ENCODE results near the gene PTH1R.

DNA sequence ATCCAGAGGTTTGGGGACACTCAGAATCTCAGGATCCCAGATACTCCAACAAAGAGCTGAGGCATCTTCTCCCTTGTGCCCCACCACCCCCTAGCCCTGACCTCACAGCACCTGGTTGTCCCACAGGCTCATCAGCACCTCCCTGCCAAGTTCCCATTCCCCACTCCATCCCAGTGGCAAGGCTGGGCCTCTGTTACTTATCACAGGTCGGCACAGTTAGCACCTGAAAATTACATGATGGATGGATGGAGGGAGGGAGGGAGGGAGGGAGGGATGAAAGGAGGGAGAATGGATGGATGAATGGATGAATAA is 27.1 kb upstream of the PTH1R start:
- TF ChIP-seq LEF1 (IDR thresholded peaks at IDR 0.05; ENCODE audit: borderline replicate concordance) (no peak), SUZ12 (IDR thresholded peaks at IDR 0.05) (no peak), FOXA1 (IDR thresholded peaks at IDR 0.05) (no peak), SP1 (IDR thresholded peaks at IDR 0.05) (no peak), BHLHE40 (IDR thresholded peaks at IDR 0.05; ENCODE audit: borderline replicate concordance) (no peak), FOXK2 (IDR thresholded peaks at IDR 0.05) (no peak), TARDBP (IDR thresholded peaks at IDR 0.05) (no peak), ELF4 (IDR thresholded peaks at IDR 0.05) (no peak), HDGF (IDR thresholded peaks at IDR 0.05; ENCODE audit: borderline replicate concordance) (no peak), ARNT (IDR thresholded peaks at IDR 0.05) (no peak), ZNF384 (IDR thresholded peaks at IDR 0.05) (no peak), L3MBTL2 (conservative IDR thresholded peaks at IDR 0.05) (no peak), FOXM1 (IDR thresholded peaks at IDR 0.05; ENCODE audit: borderline replicate concordance) (no peak)
